B cell (primary cell): ENCODE results near the gene DPYD.

Experiments
- EZH2 ChIP-seq: IDR thresholded peaks from 2 replicates; pipeline ENCODE4 v1.6.1; 2012; ENCODE audit warnings: borderline replicate concordance, low read depth, mild to moderate bottlenecking, moderate library complexity, low read length; ENCODE audit not compliant: insufficient read depth, poor library complexity, severe bottlenecking
- TF ChIP-seq, protein P1 (sequence below): fragments of 200-600 bp; IDR thresholded peaks from one replicate; pipeline ENCODE4 v1.8.0; 2022; ENCODE audit warnings: antibody characterized with exemption, mild to moderate bottlenecking

DNA sequence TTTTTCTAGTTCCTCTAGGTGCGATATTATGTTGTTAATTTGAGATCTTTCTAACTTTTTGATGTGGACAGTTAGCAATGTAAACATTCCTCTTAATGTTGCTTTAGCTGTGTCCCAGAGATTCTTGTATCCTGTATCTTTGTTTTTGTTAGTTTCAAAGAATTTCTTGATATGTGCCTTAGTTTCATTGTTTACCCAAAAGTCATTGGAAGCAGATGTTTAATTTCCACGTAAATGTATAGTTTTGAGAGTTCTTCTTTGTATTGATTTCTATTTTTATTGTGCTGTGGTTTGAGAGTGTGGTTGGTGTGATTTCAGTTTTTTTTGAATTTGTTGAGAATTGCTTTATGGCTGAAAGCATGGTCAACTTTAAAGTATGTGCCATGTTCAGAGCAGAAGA, 879.8 kb downstream of the DPYD start:
- TF ChIP-seq EZH2, result no peak
- TF ChIP-seq, protein P1, sequence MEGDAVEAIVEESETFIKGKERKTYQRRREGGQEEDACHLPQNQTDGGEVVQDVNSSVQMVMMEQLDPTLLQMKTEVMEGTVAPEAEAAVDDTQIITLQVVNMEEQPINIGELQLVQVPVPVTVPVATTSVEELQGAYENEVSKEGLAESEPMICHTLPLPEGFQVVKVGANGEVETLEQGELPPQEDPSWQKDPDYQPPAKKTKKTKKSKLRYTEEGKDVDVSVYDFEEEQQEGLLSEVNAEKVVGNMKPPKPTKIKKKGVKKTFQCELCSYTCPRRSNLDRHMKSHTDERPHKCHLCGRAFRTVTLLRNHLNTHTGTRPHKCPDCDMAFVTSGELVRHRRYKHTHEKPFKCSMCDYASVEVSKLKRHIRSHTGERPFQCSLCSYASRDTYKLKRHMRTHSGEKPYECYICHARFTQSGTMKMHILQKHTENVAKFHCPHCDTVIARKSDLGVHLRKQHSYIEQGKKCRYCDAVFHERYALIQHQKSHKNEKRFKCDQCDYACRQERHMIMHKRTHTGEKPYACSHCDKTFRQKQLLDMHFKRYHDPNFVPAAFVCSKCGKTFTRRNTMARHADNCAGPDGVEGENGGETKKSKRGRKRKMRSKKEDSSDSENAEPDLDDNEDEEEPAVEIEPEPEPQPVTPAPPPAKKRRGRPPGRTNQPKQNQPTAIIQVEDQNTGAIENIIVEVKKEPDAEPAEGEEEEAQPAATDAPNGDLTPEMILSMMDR, result no peak
